Natural killer cell (primary cell): ENCODE data around the gene KLHL30. TPM values are rescaled to one million over a fixed set of nuclear protein-coding genes. Genes with fewer than 3 reads are reported as not detected.

Source experiments
- ATAC-seq, 3 donors: fragments of 150-1000 bp in 2 of 3; fragments of 200-7000 bp in 1 of 3; cut with Tn5 transposase; 1 replicate in 1 of 3; 2 replicates in 2 of 3; pipeline ENCODE4 v1.10.0; 2021; ENCODE audit warnings: mild to moderate bottlenecking in 2 of 3, moderate library complexity in 2 of 3
- DNase-seq, 2 donors: peaks; one replicate each; pipeline versions ENCODE4 v3.0.0 to v3.0.0-alpha.2; 2013 to 2021; ENCODE audit warnings: mixed read lengths in 1 of 2
- H3K27ac ChIP-seq: one replicate; pipeline ENCODE4 v1.5.1; 2013; ENCODE audit warnings: mild to moderate bottlenecking, low read length
- H3K27me3 ChIP-seq: one replicate; pipeline ENCODE4 v1.6.1; 2013; ENCODE audit warnings: low read length; ENCODE audit not compliant: control insufficient read depth, insufficient read depth
- H3K36me3 ChIP-seq: one replicate; pipeline ENCODE4 v1.6.1; 2013; ENCODE audit warnings: low read length; ENCODE audit not compliant: control insufficient read depth, insufficient read depth
- H3K4me1 ChIP-seq: one replicate; pipeline ENCODE4 v1.6.1; 2013; ENCODE audit warnings: low read length; ENCODE audit not compliant: control insufficient read depth, insufficient read depth
- H3K4me3 ChIP-seq: one replicate; pipeline ENCODE4 v1.5.1; 2013; ENCODE audit warnings: low read length
- H3K9me3 ChIP-seq: one replicate; pipeline ENCODE4 v1.6.1; 2013; ENCODE audit warnings: low read length; ENCODE audit not compliant: control insufficient read depth, insufficient read depth
- H3K27ac Mint-ChIP-seq, 2 donors: one replicate each; pipeline ENCODE4 v1.8.0; 2022; ENCODE audit warnings: mild to moderate bottlenecking in 2 of 2, mixed read lengths in 2 of 2, moderate library complexity in 1 of 2
- H3K27me3 Mint-ChIP-seq, 2 donors: one replicate each; pipeline ENCODE4 v1.8.0; 2022; ENCODE audit warnings: low read depth in 2 of 2, mixed read lengths in 2 of 2
- H3K36me3 Mint-ChIP-seq: one replicate; pipeline ENCODE4 v1.8.0; 2022; ENCODE audit warnings: mixed read lengths
- H3K4me1 Mint-ChIP-seq, 2 donors: one replicate each; pipeline ENCODE4 v1.8.0; 2022; ENCODE audit warnings: mixed read lengths in 2 of 2
- H3K4me3 Mint-ChIP-seq: one replicate; pipeline ENCODE4 v1.8.0; 2022; ENCODE audit warnings: mild to moderate bottlenecking, moderate library complexity, mixed read lengths
- H3K9me3 Mint-ChIP-seq, 2 donors: one replicate each; pipeline ENCODE4 v1.8.0; 2022; ENCODE audit warnings: mixed read lengths in 2 of 2
- CTCF ChIP-seq: fragments of 200-600 bp; IDR thresholded peaks from one replicate; pipeline ENCODE4 v1.8.0; 2022; ENCODE audit warnings: antibody characterized with exemption
- WGBS: methylation state at CpG from one replicate; pipeline ENCODE4 v1.1.7; 2013; ENCODE audit warnings: missing lambda C conversion rate; ENCODE audit not compliant: insufficient coverage; 5-methylcytosine and 5-hydroxymethylcytosine counted together
- intact Hi-C: fragments of 100-400 bp; cut with micrococcal nuclease; formaldehyde crosslinking; loops from one replicate; pipeline ENCODE4 v1.14.2; 2022
- total RNA-seq, 4 donors: library from RNA; stranded (reverse); fragments of 120-200 nt in 1 of 4; gene quantifications; one replicate each; pipeline versions ENCODE4 v1.2.3 to v1.2.4, GENCODE V29; 2013 to 2022

KLHL30 gene
- total RNA-seq, 3 donors from 2014 or later (not counting 1 experiment from before 2014, with no cell fraction given): not detected

DNA sequence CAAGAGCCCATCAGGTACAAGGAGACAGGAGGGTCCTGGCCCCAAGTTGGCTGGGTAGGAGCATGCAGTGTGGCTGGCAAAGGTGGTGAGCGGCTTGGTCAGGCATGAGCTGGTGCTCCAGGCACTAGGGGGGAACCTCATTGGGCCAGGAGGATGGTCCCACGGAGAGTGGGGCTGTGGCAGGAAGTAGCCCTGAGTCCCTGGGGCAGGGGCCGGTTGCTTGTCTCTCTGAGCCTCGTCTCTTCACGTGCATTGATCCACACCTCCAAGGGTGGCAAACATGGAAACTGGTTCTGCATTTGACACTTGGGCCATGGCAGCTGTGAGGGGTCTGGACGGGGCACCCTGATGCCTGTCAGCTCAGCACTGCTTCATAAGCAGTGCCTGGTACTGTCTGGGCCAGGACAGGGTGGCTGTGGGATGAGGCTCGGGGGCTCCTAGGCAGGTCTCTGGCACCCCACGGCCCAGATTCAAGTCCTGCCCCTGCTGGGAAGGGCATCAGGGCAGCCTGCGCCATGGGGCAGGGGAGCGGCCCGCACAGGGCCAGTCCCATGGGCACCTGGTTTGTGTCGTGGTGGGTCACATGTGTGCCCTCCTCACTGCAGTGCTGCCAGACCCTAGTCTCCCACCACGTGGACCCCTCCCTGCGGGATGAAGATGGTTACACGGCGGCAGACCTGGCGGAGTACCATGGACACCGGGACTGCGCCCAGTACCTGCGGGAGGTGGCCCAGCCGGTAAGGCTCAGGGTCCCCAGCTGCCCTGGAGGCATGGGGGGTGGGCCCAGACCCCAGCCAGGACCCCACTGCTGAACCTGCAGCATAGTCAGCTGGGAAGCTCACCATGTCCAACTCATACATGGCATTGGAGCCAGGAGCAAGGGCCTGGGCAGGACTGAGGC is 21.9 kb upstream of the KLHL30 start:
- ATAC-seq (no peak), DNase-seq (no peak)
- peaks cover 11 to 12% of the 10 kb centered on the region in 2 donors for H3K27me3 Mint-ChIP-seq
- H3K27ac ChIP-seq: no peak overlapping the region
- no peaks in the 10 kb centered on the region for H3K9me3 ChIP-seq
- no peak for TF ChIP-seq CTCF
- H3K4me3 ChIP-seq: no peak overlapping the region
- H3K27ac Mint-ChIP-seq: no peak overlapping the region
- no peaks in the 10 kb centered on the region for H3K4me1 Mint-ChIP-seq
- intact Hi-C loops: no loop called here
- no peaks in the 10 kb centered on the region for H3K36me3 ChIP-seq
- H3K9me3 Mint-ChIP-seq: peaks cover 5 to 7% of the 10 kb centered on the region in 2 donors
- no peaks in the 10 kb centered on the region for H3K4me1 ChIP-seq
- WGBS: 91% methylated on average over 21 of the region's 21 CpGs
- no peaks in the 10 kb centered on the region for H3K27me3 ChIP-seq
- no peak overlapping the region for H3K4me3 Mint-ChIP-seq
- H3K36me3 Mint-ChIP-seq: peaks cover 11% of the 10 kb centered on the region

GRCh38 chr2:238117199-238118154 is 21.0 kb upstream of the KLHL30 start:
- no peaks in the 10 kb centered on the region for H3K36me3 ChIP-seq
- no peak overlapping the region for H3K27ac ChIP-seq
- H3K4me1 ChIP-seq: no peaks in the 10 kb centered on the region
- Mint-ChIP-seq H3K9me3 (peaks cover 5 to 7% of the 10 kb centered on the region in 2 donors), H3K4me1 (no peaks in the 10 kb centered on the region), H3K27ac (no peak overlapping the region), H3K36me3 (peaks cover 9% of the 10 kb centered on the region), H3K4me3 (no peak overlapping the region), H3K27me3 (peaks cover 7 to 12% of the 10 kb centered on the region in 2 donors)
- H3K27me3 ChIP-seq: no peaks in the 10 kb centered on the region
- ATAC-seq (no peak), DNase-seq (no peak)
- intact Hi-C loops: no loop called here
- 53% methylated on average over 11 of the region's 11 CpGs for WGBS
- no peak overlapping the region for H3K4me3 ChIP-seq
- no peak for TF ChIP-seq CTCF
- no peaks in the 10 kb centered on the region for H3K9me3 ChIP-seq

DNA sequence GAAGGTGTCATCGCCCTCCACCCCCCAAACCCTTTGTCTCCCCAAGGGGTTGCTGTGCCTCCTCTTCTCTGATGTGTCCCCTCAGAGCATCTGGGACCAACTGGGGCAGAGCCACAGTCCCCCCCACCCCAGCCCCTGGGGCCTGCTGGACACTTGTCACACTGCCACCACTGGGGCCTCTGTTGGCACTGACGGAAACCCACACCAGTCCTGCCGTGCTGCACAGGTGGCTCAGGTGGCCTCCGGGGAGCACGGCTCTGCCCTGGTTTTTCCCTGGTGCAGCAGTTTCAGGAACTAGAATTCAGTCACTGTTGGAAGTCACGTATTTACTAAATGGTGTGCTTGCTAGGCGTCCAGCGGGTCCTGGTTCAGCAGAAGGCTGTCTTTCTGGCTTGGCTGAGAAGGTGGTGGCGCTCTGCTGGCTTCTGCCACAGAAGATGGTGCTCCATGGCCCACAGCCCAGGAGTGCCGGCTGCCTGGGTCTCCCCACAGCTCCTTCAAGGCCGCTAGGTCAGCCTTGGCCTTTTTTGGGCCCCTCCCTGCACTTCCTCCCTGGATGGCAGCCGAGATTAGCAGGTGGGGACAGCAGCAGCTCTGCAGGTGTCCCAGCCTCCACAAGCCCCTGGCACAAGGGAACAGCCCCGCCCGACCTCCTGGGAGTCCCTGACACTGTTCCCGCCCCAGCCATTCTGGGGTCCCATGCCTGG is 18.6 kb upstream of the KLHL30 start:
- no peak overlapping the region for H3K4me3 Mint-ChIP-seq
- H3K27ac ChIP-seq: no peak overlapping the region
- no peak for DNase-seq
- H3K36me3 ChIP-seq: no peaks in the 10 kb centered on the region
- ATAC-seq: no peak
- H3K36me3 Mint-ChIP-seq: no peaks in the 10 kb centered on the region
- no peak overlapping the region for H3K4me3 ChIP-seq
- H3K27ac Mint-ChIP-seq: no peak overlapping the region
- H3K27me3 ChIP-seq: no peaks in the 10 kb centered on the region
- peaks cover 0 to 12% of the 10 kb centered on the region in 2 donors for H3K27me3 Mint-ChIP-seq
- H3K4me1 Mint-ChIP-seq: no peaks in the 10 kb centered on the region
- no peaks in the 10 kb centered on the region for H3K9me3 ChIP-seq
- TF ChIP-seq CTCF: no peak
- 52% methylated on average over 15 of the region's 15 CpGs for WGBS
- no peaks in the 10 kb centered on the region for H3K4me1 ChIP-seq
- no peaks in the 10 kb centered on the region for H3K9me3 Mint-ChIP-seq
- intact Hi-C loops: no loop called here
